Esophagus muscularis mucosa (tissue), 4 donors: ENCODE measurements around the gene COL25A1. TPM values are rescaled to one million over a fixed set of nuclear protein-coding genes. Genes with fewer than 3 reads are reported as not detected.
"Not testable (repeated sequence)": the region's sequence is repeated elsewhere in the genome, so short reads cannot be mapped to it uniquely, and the experiment has no call there.

Experiments used
- DNase-seq: peaks from one replicate; pipeline ENCODE4 v3.0.0-alpha.2; 2017; ENCODE audit errors: extremely low spot score
- H3K27ac ChIP-seq, 4 donors: fragments of 200-600 bp; sonication (generic); replicated peaks in 1 of 4; 1 replicate in 3 of 4; 2 replicates in 1 of 4; pipeline ENCODE4 v1.5.1; 2016 to 2019; ENCODE audit warnings: mild to moderate bottlenecking in 1 of 4
- H3K27me3 ChIP-seq, 4 donors: fragments of 200-600 bp; sonication (generic); one replicate each; pipeline versions ENCODE4 v1.5.1 to v1.6.0; 2016 to 2019
- H3K36me3 ChIP-seq, 4 donors: fragments of 200-600 bp; sonication (generic); one replicate each; pipeline ENCODE4 v1.5.1; 2016 to 2019
- H3K4me1 ChIP-seq, 4 donors: fragments of 200-600 bp; sonication (generic); one replicate each; pipeline ENCODE4 v1.5.1; 2016 to 2019
- H3K4me3 ChIP-seq, 4 donors: fragments of 200-600 bp; sonication (generic); 1 replicate in 2 of 4; 2 replicates in 2 of 4; pipeline ENCODE4 v1.5.1; 2016 to 2019; ENCODE audit warnings: mild to moderate bottlenecking in 4 of 4, moderate library complexity in 1 of 4
- H3K9me3 ChIP-seq, 4 donors: fragments of 200-600 bp; sonication (generic); 1 replicate in 3 of 4; 2 replicates in 1 of 4; pipeline ENCODE4 v1.5.1; 2016 to 2019
- EP300 ChIP-seq: sonication (generic); formaldehyde crosslinking; IDR thresholded peaks from one replicate; pipeline ENCODE4 v1.6.1; 2017; ENCODE audit warnings: antibody characterized with exemption
- POLR2A ChIP-seq: fragments of 450-650 bp; IDR thresholded peaks from one replicate; pipeline ENCODE4 v1.6.1; 2017; ENCODE audit warnings: antibody characterized with exemption, moderate library complexity, mild to moderate bottlenecking, low read depth
- POLR2AphosphoS5 ChIP-seq, 2 donors: sonication (generic); formaldehyde crosslinking; IDR thresholded peaks; one replicate each; pipeline ENCODE4 v1.6.1; 2017; ENCODE audit warnings: antibody characterized with exemption in 2 of 2
- WGBS: methylation state at CpG from one replicate; pipeline ENCODE4 v1.1.5; 2018; 5-methylcytosine and 5-hydroxymethylcytosine counted together
- intact Hi-C: fragments of 100-400 bp; cut with DNase I; formaldehyde crosslinking; loops from one replicate; pipeline ENCODE4 v1.15.1; 2023
- total RNA-seq, 4 donors: library from RNA; depleted of rRNA; stranded (reverse); fragments of >200 nt; gene quantifications; one replicate each; pipeline versions ENCODE4 v1.1.0 to v1.2.1, GENCODE V29; 2016
- TF ChIP-seq, protein P1 (sequence below), 3 experiments: fragments of 200-600 bp in 2 of 3; fragments of 450-650 bp in 1 of 3; sonication (generic) in 2 of 3; IDR thresholded peaks; one replicate each; pipeline ENCODE4 v1.5.1; 2017 to 2019; ENCODE audit warnings: antibody characterized with exemption in 3 of 3, mild to moderate bottlenecking in 2 of 3, moderate library complexity in 1 of 3

The COL25A1 gene
- total RNA-seq, 4 donors from 2014 or later, result 1.0 to 3.7 (median 2.0) TPM

DNA sequence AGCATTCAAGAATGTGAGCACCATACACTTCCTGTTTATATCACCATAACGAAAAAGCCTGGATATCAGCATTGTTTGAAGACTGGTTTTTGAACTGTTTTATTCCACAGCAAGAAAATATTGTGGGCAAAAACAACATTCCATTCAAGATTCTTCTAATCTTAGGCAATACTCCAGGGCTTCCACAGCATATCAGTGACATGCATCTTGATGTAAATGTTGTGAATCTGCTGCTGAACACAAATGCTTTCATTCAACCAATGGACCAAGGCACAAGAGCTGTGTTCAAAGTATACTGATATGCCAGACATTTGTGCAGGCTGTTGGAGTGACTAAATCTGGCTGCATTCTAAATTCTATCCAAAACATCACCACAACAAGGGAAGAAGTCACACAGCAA, 279.5 kb downstream of the COL25A1 start:
- Histone ChIP-seq H3K4me1 (no peaks in the 10 kb centered on the region), H3K4me3 (no peak overlapping the region), H3K36me3 (no peaks in the 10 kb centered on the region), H3K9me3 (peaks cover 0 to 12% (median 6%) of the 10 kb centered on the region in 4 donors), H3K27ac (no peak overlapping the region), H3K27me3 (no peaks in the 10 kb centered on the region)
- intact Hi-C loops, result no loop called here
- TF ChIP-seq, protein P1, sequence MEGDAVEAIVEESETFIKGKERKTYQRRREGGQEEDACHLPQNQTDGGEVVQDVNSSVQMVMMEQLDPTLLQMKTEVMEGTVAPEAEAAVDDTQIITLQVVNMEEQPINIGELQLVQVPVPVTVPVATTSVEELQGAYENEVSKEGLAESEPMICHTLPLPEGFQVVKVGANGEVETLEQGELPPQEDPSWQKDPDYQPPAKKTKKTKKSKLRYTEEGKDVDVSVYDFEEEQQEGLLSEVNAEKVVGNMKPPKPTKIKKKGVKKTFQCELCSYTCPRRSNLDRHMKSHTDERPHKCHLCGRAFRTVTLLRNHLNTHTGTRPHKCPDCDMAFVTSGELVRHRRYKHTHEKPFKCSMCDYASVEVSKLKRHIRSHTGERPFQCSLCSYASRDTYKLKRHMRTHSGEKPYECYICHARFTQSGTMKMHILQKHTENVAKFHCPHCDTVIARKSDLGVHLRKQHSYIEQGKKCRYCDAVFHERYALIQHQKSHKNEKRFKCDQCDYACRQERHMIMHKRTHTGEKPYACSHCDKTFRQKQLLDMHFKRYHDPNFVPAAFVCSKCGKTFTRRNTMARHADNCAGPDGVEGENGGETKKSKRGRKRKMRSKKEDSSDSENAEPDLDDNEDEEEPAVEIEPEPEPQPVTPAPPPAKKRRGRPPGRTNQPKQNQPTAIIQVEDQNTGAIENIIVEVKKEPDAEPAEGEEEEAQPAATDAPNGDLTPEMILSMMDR (IDR thresholded peaks at IDR 0.05), result no peak
- 80% methylated on average over 1 of the region's 1 CpG for WGBS
- no peak for DNase-seq

DNA sequence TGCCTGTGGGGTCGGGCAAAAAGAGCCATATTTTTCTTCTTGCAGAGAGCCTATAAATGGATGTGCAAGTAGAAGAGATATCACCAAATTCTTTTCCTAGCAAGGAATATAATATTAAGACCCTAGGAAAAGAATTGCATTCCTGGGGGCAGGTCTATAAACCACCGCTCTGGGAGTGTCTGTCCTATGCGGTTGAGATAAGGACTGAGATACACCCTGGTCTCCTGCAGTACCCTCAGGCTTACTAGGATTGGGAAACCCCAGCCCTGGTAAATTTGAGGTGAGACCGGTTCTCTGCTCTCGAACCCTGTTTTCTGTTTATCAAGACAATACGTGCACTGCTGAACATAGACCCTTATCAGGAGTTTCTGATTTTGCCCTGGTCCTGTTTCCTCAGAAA, 280.8 kb downstream of the COL25A1 start:
- peaks cover 0 to 12% (median 6%) of the 10 kb centered on the region in 4 donors for H3K9me3 ChIP-seq
- intact Hi-C loops, H3K4me1 ChIP-seq, H3K27ac ChIP-seq, H3K4me3 ChIP-seq, H3K36me3 ChIP-seq, H3K27me3 ChIP-seq, DNase-seq: not testable (repeated sequence)
- WGBS, result 97% methylated on average over 6 of the region's 6 CpGs

DNA sequence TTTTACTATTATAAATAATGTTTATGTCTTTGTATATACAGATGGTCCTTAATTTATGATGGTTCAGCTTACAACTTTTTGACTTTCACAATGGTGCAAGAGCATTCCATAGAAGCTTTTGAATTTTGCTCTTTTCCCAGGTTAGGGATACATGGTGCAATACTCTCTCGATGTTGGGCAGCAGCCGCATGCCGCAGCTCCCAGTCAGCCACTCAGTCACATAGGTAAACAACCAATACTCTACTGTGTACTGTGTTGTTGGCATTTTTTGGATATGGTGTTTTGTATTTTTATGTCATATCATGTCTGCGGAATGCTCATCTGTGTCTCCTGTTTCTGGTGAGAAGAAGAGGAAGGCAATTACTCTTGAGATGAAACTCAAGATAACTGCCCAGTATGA, 281.6 kb downstream of the COL25A1 start:
- DNase-seq, result no peak
- Histone ChIP-seq H3K4me1 (no peaks in the 10 kb centered on the region), H3K27me3 (no peaks in the 10 kb centered on the region), H3K36me3 (no peaks in the 10 kb centered on the region), H3K4me3 (no peak overlapping the region), H3K27ac (no peak overlapping the region), H3K9me3 (peaks cover 0 to 12% (median 6%) of the 10 kb centered on the region in 4 donors)
- intact Hi-C loops, result no loop called here
- TF ChIP-seq POLR2A, result no peak
- TF ChIP-seq, protein P1 (IDR thresholded peaks at IDR 0.05), result no peak
- no peak for TF ChIP-seq EP300
- no peak for TF ChIP-seq POLR2AphosphoS5 (IDR thresholded peaks at IDR 0.05)
- WGBS, result 95% methylated on average over 4 of the region's 4 CpGs

DNA sequence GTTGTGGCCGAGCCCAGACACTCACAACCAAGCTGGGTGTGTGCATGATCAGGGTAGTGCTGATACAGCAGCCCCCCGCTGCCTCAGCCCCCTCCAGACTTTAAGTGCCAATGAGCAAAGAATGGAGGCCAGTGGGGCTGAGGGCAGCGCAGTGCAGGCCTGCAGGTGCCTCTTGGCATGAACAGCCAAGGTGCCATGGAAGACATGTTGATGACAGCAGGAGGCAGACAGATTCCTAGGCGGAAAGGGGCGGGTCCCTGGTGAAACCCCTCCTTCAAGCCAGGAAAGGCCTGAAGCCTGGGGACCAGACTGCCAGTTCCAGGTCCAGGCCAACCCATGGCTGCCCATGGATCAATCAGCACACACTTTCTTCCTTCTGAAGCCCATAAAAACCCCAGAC, 286.3 kb downstream of the COL25A1 start:
- intact Hi-C loops, result no loop called here
- Histone ChIP-seq H3K27me3 (no peaks in the 10 kb centered on the region), H3K4me1 (no peaks in the 10 kb centered on the region), H3K36me3 (no peaks in the 10 kb centered on the region), H3K4me3 (no peak overlapping the region), H3K27ac (no peak overlapping the region), H3K9me3 (peaks cover 0 to 5% (median 3%) of the 10 kb centered on the region in 4 donors)
- no peak for DNase-seq
- TF ChIP-seq POLR2A, result no peak
- 92% methylated on average over 2 of the region's 5 CpGs for WGBS

DNA sequence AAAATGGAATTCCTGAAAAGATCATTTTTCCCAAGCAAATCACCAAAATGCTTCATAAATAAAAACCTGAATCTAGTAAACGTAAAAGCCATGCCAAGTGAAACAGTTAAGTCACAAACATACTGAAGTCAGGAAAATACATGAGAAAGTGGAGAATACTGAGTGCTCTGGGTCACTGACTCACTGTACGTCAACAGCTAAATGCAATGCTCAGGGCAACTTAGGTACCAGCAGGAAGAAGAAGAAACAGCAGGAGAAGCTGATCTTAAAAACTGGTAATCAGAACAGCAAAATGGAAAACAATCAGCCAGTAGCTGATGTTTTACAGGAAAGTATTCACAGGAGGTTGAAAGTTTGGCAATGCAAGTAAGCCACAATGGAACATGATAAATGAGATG, 287.0 kb downstream of the COL25A1 start:
- Histone ChIP-seq H3K27ac (no peak overlapping the region), H3K36me3 (no peaks in the 10 kb centered on the region), H3K4me1 (no peaks in the 10 kb centered on the region), H3K9me3 (no peaks in the 10 kb centered on the region), H3K27me3 (no peaks in the 10 kb centered on the region), H3K4me3 (no peak overlapping the region)
- TF ChIP-seq, protein P1 (IDR thresholded peaks at IDR 0.05), result no peak
- TF ChIP-seq EP300 (no peak), POLR2AphosphoS5 (IDR thresholded peaks at IDR 0.05) (no peak), POLR2A (no peak)
- no peak for DNase-seq
- intact Hi-C loops, result no loop called here
- 65% methylated on average over 2 of the region's 2 CpGs for WGBS

DNA sequence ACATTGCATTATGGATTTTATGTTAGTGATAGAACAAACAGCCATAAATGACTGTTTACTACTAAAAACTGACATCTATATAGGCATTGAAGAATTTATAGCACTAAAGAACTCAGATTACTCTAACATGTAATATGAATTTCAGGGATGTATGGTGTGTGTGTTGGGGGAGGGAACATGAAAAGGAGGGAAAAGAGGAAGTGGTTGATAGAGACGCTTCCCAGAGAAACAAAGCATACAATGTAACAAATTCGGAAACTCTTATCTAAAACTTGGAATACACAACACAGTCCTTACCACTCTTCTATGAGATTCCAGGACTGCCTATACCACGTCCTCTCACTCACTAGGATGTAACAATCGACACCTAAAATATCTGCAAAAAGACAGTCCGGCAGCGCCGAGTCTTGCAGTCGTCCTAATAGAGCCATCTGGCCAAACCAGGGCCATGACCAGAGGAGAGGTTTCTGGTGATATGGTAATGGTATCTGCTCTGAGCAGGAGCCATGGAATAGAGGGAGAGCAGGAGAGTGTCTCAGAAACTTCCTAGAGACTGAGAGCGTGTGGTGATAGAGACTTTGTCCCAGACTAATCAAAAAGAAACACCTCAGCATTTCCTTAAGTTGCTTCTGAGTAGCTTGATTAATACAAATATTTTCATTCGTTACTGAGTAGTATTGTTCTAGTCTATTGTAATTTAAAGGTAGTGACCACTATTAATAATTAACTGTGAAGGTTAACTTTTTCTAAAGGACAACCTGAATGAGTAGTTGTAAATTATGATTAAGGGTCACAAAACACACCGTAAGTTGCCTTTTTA, 287.7 kb downstream of the COL25A1 start:
- H3K4me3 ChIP-seq, result no peak overlapping the region
- intact Hi-C loops, result no loop called here
- no peak overlapping the region for H3K27ac ChIP-seq
- 82% methylated on average over 11 of the region's 11 CpGs for WGBS
- H3K27me3 ChIP-seq, result no peaks in the 10 kb centered on the region
- H3K4me1 ChIP-seq, result no peaks in the 10 kb centered on the region
- H3K36me3 ChIP-seq, result no peaks in the 10 kb centered on the region
- TF ChIP-seq, protein P1 (IDR thresholded peaks at IDR 0.05), result no peak
- TF ChIP-seq POLR2AphosphoS5 (IDR thresholded peaks at IDR 0.05), result no peak
- no peak for TF ChIP-seq EP300
- TF ChIP-seq POLR2A, result no peak
- DNase-seq, result no peak
- H3K9me3 ChIP-seq, result no peaks in the 10 kb centered on the region
